HG02885 (cell line): ENCODE results near the gene MRPS18C.

Experiments used
- ATAC-seq: cut with Tn5 transposase; IDR thresholded peaks from one replicate; pipeline ENCODE4 v1.9.1; 2021; ENCODE audit warnings: mild to moderate bottlenecking; ENCODE audit not compliant: unreplicated experiment, poor library complexity

MRPS18C gene

DNA sequence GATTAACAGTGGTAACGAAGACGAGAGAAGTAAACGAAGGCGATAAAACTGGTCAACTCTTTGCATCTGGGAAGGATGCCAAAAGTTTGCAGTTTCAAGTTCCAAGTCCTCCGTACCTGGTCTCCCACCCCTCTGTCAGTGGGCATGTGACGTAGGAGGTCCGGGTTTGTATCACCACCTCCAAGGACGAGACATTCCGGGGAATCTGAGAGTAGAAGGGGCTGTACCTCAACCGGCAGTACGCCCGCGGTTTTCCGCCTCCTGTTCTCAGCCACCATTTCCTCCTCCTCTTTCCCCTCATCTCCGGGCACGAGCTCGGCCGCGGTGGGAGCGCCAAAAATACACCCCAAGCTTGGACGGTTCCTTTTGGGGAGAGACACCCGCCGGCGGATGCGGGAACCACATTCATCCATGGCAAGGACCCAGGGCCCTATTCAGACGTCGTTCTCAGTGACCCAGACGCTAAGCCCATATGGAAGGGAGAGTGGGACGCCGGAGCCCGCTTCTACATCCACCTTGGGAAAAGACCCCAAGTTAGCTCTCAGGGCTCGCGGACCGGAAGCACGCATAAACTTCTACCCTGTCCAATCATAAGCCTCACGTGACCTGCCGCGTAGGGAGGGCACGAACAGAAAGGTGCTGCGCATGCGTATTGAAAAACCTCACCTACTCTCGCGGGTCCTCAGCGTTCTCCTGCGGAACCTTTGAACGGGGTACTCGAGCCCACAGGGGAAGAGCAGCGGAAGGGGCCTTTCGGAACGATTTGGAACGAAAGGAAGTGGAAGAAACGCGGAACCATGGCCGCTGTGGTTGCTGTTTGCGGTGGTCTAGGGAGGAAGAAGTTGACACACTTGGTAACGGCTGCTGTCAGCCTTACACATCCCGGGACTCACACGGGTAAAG, at the start of gene MRPS18C, which contains the start of gene HELQ:
Gene MRPS18C (plus strand): TSS at position 778 of the 903 bp plus-strand sequence. CDS start 20 bp downstream, at position 798.
Gene HELQ (minus strand): TSS at position 543 of the 903 bp plus-strand sequence. CDS start 130 bp downstream, at position 413.
- peak; percentile 96 for ATAC-seq

GRCh38 chr4:83408908-83409307, 47.0 kb upstream of the MRPS18C start:
- ATAC-seq: no peak

DNA sequence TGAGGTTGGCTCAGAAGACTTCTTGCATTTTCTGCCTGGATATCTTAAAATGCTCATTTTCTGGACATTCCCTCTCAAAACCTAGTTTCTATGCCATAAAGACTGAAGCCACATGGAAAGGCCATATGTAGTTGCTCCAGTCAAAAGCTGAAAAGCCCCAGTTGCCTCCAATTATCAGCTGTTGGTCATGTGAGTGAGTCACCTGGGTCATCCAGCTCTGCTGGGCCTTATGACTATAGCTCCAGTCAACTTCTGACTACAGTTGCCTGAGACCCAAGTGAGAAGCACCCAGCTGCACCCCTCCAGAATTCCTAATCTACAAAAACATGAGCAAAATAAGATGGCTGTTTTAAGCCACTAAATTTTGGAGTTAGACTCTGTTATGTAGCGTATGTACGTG, 42.2 kb upstream of the MRPS18C start:
- ATAC-seq: no peak

GRCh38 chr4:83417566-83417965, 38.3 kb upstream of the MRPS18C start:
- ATAC-seq: no peak

- ATAC-seq: no peak
These were observed 37.6 kb upstream of the MRPS18C start for GRCh38 chr4:83418211-83418610.

DNA sequence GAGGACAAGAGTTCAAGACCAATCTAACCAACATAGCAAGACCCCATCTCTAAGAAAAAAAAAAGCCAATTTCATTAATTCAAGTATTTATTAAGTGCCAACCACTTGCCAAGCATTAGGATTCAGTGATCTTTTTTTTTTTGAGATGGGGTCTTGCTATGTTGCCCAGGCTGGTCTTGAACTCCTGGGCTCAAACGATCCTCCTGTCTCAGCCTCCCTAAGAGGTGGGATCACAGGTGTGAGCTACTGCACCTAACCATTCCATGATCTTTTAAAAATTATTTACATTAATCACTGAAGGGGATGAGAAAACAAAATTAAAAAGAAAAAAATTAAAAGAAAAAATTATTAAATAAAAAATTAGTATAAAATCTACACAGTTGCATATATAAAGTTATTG, 24.7 kb upstream of the MRPS18C start:
- no peak for ATAC-seq

- no peak for ATAC-seq
These were observed 19.2 kb upstream of the MRPS18C start for GRCh38 chr4:83436680-83437079.

DNA sequence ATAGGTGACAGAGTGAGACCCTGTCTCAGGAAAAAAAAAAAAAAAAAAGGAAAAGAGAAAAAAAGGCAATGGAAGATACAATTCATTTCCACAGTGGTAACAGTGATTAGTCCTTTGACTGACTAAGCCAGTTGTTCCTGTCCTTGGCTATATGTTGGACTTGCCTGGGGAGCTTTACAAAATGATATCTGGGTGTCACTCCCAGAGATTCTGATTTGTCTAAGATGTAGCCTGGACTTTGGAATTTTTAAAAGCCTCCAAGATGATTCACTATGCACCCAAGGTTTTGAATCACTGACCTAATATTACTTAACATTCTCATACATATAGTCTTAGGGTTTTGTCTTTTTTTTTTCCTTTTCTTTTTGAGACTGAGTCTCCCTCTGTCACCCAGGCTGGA, 17.1 kb upstream of the MRPS18C start:
- ATAC-seq: no peak

DNA sequence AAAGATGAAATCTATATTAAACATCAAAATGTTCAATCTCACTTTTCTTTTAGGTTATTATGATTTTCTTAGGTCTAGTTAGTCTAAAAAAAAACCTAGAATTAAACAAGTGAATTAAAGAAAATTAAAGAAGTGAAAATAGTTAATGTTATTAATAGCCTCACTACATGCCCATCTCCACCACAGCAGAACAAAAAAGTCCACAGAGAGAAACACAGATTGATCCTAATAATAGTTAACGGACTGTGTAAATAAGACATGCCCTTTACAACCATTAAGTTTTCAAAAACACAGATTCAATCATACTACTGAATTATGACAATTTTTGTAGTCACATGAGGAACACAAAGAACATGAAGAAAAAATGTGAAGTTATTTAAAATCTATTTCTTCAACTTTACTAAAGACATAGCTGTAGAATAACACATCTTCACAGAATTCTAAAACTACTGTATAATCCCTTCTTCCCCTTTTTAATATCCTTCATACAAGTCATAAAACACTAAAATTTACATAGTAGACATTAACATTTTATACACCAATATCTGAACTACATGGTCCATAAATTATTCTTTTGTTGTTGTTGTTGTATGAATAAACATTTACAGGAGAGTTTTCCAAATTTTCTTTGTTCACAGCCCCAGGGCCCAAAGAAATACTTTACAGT, 15.6 kb upstream of the MRPS18C start:
- peak; percentile 40 for ATAC-seq

DNA sequence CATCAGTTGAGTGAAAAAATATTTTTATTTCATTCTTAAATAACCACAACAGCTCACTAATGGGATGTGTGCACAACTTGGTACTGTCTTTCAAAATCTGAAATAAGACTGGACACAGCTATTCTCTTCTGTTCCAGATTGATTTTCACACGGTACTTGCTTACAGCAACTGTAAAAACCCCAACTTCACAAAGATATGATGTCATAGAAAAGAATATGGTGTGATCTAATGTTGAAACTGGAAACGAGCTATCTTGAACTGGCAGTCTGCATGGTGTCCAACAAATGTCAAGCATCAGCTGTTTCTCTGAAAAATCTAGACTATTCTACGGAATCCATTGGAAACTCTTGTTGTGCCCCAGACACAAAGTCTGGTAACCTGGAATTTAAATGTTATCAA, 15.0 kb upstream of the MRPS18C start:
- peak; percentile 55 for ATAC-seq

GRCh38 chr4:83449009-83449408, 6.8 kb upstream of the MRPS18C start:
- no peak for ATAC-seq

DNA sequence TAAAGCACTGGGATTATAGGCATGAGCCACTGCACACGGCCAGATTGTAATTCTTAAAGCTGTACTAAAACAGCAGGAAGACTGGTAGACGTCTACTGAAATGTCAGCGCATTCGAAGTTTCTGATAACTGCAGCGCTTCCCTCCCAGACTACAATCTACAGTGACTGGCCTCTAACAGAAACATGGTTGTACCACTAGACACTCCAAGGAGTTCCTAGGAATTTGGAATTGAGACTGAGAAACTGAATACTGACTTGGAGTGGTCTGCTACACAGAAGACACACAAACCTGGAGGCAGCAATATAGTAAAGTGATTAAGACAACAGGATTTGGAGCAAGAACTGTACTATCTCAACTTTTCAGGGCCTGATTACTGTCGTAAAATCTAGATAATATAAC, 1.2 kb upstream of the MRPS18C start:
- ATAC-seq: no peak

GRCh38 chr4:83456184-83456501, 285 bp downstream of the MRPS18C start:
- no peak for ATAC-seq

DNA sequence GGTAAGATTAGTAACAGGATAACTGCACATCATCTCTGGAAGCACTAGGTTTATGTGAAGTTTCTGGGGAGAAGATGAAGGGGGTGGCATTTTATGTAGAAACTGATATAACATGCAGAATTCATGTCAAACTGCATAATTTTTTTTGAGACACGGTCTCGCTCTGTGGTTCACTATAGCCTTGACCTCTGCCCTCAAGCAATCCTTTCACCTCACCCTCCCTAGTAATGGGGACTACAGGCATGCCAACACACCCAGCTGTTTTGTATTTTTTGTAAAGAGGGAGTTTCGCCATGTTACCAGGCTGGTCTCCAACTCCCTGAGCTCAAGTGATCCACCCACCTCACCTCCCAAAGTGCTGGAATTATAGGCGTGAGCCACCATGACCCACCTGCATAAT, 17.6 kb downstream of the MRPS18C start:
- no peak for ATAC-seq

DNA sequence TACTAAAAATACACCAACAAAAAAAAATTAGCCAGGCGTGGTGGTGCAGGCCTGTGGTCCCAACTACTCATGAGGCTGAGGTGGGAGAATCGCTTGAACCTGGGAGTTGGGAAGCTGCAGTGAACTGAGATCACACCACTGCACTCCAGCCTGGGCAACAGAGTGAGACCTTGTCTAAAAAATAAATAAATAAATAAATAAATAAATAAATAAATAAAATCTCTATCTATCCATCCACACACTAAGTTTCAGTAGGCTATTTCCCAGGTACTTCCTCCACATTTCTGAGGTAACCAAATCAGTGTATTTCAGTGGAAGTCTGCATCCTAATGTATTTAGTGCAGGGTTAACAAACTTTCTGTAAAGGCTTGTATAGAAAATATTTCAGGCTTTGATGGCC, 18.1 kb downstream of the MRPS18C start:
- ATAC-seq: no peak

DNA sequence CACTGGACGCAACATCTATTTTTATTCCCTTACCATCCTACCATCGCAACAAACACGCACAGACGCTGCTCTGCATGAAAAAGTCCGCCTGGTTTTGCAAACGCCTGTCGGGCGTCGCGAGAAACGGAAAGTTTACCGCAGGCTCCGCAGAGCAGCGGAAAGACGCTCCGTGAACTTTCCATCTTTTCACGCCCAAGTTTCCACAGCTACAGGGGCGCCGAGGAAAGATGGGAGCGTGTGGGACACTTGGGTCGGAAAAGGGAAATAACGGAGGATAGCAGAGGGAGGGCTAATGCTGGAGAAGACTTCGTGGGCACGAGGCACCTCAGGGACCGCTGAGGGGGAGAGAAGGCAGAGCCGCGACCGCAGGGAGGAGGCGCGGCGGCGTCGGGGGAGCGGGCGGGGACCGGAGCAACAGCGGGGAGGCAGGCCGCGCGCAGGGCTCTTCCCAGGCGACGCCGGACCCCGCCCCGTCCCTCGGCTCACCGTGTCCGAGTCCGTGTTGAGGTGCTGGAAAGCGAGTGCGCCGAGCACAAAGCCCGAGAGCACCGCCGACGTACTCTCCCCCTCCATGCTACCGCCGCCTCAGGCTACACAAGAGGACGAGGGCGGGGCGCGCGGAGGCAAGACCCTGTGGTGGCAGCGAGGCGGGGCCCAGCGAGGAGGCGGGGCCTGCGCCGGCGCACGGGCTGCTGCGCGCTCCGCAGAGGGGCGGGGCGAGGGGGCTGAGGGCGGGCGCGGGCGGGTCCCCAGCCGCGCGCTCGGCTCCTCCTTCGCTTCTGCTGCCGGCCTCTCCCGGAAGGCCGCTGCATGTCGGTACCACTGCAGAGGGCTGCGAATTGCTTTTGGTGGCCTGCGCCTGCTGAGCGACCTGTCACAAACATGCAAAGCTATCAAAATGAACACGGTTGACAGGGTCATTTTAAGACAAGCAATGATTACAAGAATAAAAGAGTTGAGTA, 28.9 kb downstream of the MRPS18C start, which contains the start of gene ABRAXAS1:
Gene ABRAXAS1 (minus strand): TSS at position 601 of the 962 bp plus-strand sequence. CDS start 28 bp downstream, at position 573.
- peak; percentile 96 for ATAC-seq

- ATAC-seq: no peak
These were observed 30.7 kb downstream of the MRPS18C start for GRCh38 chr4:83486457-83487129.

DNA sequence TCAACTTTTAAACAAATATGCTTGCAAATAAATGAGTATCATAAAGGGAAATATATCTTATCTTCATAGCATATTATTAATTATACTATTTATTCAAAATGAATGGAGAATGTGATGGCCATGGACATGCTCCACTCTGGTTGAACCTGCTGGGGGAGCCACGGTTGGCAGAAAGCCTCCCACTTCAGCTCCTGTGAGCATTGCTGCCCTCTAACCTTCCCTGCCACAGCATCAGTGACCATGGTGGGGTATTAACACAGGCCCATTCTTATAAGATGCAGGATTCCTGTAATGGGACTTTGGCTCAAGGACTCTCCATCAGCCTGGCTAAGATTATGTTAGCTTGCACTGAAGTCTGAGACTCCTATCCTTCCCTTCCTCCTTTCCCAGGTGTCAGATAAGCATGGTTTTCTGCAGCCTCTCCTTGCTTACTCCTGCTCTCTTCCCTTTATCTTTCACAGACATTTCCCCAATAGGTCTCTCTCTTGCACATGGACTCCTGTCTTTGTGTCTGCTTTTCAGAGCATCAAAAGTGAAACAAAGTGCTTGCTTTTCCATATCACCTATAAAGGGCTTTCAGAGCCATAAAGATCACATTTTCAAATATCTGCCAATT, 34.0 kb downstream of the MRPS18C start:
- ATAC-seq: no peak

DNA sequence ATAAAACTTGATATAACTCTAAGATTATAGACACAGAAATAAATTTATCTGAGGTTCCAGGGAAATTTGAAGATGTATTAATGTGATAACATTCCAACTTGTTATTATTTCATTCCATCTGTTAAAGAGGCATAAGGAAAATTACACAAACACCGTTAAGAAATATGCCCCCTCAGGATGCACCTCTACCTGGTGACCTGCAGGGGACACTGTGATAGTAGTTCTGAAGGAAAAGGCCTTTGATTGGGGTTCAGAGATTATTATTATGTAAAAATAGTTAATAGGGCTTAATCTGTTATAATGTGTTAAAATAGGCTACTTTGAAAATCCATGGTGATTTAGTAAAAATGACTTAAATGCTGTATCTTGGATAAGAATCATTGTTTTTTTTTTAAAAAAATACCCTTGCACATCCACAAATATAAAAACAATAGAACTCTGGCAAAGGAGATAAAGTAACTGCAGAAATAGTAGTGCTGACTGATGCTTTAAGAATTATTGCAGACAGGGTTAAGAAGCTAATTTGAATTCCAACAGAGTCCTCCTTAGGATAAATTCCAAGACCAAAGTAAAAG, 35.1 kb downstream of the MRPS18C start:
- peak; percentile 91 for ATAC-seq
